ENCODE measurements around the gene CATSPERD. TPM values are rescaled to one million over a fixed set of nuclear protein-coding genes. Genes with fewer than 3 reads are reported as not detected.

Gene CATSPERD
- total and polyA plus RNA-seq, 9 of the 15 experiments (the other 6 are each of a cell fraction or from before 2014, with no cell fraction given) = not detected

DNA sequence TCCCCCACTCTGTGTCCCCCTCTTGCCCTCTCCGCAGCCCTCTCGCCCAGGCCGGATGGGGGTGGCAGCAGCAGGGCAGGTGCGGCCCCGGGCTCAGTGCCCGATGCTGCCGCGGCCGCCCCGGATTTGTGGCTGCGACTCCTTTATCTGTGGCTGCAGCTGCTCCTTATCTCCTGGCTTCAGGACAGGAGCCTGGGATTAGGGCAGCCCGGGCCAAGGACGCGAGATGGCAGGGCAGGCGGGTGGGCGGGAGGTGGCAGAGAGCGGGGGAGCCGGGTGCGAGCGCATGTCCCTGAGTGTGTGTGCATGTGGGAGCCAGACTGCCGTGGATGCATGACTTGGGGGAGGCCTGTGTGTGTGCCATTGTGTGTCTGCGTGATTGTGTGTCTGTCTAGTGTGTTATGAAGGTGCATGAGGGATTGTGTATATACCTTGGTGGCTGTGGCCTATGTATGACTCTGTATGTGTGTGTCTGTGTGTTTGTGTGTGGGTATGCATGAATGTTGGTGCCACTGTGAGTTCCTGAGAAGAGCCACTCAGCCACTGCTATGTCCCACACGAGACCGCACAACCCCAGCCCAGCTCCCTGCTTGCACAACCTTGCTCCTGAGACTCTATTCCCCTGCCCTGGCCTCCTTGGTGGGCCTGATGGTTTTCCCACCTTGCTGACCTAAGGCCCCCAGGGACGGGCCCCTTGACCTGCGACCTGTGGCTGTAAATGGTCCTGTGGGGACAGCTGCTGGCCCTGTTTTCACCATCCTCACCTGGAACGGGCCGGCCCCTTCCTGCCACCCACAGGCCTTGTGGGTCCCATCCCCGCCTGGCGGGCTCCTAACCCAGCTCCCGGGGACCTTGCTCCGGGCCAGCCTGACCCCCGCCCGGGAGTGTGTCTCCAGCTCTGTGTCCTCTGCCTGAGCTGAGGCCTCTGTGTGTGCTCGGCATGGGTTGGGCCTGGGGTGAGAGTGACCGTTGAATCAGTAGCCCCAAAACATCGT is 79.1 kb downstream of the CATSPERD start (continued):
- TF ChIP-seq HMGN3 (IDR thresholded peaks at IDR 0.05; ENCODE audit: borderline replicate concordance, extremely low read depth, insufficient read length, low read depth, low read length) (peak; percentile 100), PHTF2 (CRISPR knock-in tag; IDR thresholded peaks at IDR 0.05) (no peak), ZBTB2 (IDR thresholded peaks at IDR 0.05) (peak; percentile 89), ZNF398 (CRISPR knock-in tag; IDR thresholded peaks at IDR 0.05) (no peak), THRB (CRISPR knock-in tag; conservative IDR thresholded peaks at IDR 0.05) (0 out of 2 replicates have a peak, but pooled peaks have one; percentile 63), NR3C1 (CRISPR knock-in tag; IDR thresholded peaks at IDR 0.05) (no peak), BACH1 (tag; IDR thresholded peaks at IDR 0.05) (peak; percentile 53; the same call in 1 of the 2 replicates), SMARCA4 (IDR thresholded peaks at IDR 0.05) (peak; percentile 98), ZNF668 (CRISPR knock-in tag; IDR thresholded peaks at IDR 0.05) (no peak), RBFOX2 (IDR thresholded peaks at IDR 0.05; ENCODE audit: low read depth, low read length) (peak; percentile 59), ZNF445 (CRISPR knock-in tag; IDR thresholded peaks at IDR 0.05; ENCODE audit: low read depth) (no peak)
- TF ChIP-seq, protein P1, sequence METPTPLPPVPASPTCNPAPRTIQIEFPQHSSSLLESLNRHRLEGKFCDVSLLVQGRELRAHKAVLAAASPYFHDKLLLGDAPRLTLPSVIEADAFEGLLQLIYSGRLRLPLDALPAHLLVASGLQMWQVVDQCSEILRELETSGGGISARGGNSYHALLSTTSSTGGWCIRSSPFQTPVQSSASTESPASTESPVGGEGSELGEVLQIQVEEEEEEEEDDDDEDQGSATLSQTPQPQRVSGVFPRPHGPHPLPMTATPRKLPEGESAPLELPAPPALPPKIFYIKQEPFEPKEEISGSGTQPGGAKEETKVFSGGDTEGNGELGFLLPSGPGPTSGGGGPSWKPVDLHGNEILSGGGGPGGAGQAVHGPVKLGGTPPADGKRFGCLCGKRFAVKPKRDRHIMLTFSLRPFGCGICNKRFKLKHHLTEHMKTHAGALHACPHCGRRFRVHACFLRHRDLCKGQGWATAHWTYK (CRISPR knock-in tag; IDR thresholded peaks at IDR 0.05) = peak; percentile 96
- TF ChIP-seq, protein P2, sequence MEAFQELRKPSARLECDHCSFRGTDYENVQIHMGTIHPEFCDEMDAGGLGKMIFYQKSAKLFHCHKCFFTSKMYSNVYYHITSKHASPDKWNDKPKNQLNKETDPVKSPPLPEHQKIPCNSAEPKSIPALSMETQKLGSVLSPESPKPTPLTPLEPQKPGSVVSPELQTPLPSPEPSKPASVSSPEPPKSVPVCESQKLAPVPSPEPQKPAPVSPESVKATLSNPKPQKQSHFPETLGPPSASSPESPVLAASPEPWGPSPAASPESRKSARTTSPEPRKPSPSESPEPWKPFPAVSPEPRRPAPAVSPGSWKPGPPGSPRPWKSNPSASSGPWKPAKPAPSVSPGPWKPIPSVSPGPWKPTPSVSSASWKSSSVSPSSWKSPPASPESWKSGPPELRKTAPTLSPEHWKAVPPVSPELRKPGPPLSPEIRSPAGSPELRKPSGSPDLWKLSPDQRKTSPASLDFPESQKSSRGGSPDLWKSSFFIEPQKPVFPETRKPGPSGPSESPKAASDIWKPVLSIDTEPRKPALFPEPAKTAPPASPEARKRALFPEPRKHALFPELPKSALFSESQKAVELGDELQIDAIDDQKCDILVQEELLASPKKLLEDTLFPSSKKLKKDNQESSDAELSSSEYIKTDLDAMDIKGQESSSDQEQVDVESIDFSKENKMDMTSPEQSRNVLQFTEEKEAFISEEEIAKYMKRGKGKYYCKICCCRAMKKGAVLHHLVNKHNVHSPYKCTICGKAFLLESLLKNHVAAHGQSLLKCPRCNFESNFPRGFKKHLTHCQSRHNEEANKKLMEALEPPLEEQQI (IDR thresholded peaks at IDR 0.05) = peak; percentile 90
- TF ChIP-seq, protein P3, sequence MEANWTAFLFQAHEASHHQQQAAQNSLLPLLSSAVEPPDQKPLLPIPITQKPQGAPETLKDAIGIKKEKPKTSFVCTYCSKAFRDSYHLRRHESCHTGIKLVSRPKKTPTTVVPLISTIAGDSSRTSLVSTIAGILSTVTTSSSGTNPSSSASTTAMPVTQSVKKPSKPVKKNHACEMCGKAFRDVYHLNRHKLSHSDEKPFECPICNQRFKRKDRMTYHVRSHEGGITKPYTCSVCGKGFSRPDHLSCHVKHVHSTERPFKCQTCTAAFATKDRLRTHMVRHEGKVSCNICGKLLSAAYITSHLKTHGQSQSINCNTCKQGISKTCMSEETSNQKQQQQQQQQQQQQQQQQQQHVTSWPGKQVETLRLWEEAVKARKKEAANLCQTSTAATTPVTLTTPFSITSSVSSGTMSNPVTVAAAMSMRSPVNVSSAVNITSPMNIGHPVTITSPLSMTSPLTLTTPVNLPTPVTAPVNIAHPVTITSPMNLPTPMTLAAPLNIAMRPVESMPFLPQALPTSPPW (CRISPR knock-in tag; IDR thresholded peaks at IDR 0.05) = peak; percentile 94

All from K562 (cell line).